GM15510 (cell line): ENCODE results near the gene PI4KB.

ENCODE experiments used
- POLR2A ChIP-seq: IDR thresholded peaks from 3 replicates; pipeline ENCODE4 v1.6.1; 2011; ENCODE audit warnings: borderline replicate concordance; ENCODE audit not compliant: insufficient read length; ENCODE audit errors: extremely low read depth

PI4KB gene

GRCh38 chr1:151242442-151242841 is 84.8 kb downstream of the PI4KB start:
- TF ChIP-seq POLR2A = no peak
